ENCODE data around the gene TMPRSS3. TPM values are rescaled to one million over a fixed set of nuclear protein-coding genes. Genes with fewer than 3 reads are reported as not detected.

The TMPRSS3 gene
- total RNA-seq, 1 donor from 2014 or later, result 4.1 TPM

DNA sequence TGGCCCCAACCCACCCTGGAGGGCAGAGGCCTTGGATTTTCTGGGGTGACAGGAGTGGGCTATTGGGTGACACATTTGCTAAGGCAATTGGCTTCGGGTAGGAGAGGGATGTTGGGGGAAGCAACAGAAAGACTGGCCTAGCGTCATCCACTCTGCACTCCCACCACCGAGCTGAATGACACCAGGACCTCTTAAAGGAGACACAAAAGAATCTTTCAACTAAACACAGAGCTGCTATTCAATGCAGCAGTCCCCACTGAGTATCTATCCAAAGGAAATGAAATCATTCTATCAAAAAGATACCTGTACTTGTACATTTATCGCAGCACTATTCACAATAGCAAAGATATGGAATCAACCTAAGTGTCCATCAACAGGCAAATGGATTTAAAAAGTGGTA is 51.2 kb downstream of the TMPRSS3 start:
- Histone ChIP-seq H3K36me3 (ENCODE audit: control insufficient read depth, insufficient read depth, low read length) (no peaks in the 10 kb centered on the region), H3K4me3 (ENCODE audit: low read depth, low read length) (no peak overlapping the region), H3K27me3 (ENCODE audit: control insufficient read depth, insufficient read depth, low read length) (peaks cover 7% of the 10 kb centered on the region)
- no peak for DNase-seq (ENCODE audit: low read depth)
- TF ChIP-seq CTCF (IDR thresholded peaks at IDR 0.05; ENCODE audit: insufficient read depth, low read length, poor library complexity, severe bottlenecking), result no peak

DNA sequence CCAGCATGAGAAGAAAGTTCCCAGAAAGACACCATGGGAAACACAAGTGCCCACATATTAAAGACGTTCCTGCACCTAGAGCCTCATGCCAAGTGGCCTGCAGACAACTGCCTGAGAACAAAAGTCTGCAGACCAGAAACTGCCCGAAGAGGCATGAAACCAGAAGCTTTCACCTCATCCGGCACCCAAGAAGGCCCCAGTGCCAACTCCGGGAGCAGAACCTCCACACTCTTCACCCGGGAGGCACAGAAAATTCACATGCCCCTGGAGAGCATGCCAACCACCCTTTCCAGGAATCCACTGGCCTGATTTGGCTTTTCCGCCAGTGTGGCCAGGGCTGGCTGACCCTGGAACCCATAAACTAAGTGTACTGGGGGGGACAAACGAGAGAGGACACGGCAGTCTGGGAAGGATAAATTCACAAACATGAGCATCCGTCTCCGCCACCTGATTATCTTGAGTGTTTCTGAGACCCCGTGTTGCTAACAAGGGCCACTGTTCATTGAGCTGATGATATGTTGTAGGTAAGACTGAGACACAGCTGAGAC is 51.8 kb downstream of the TMPRSS3 start:
- TF ChIP-seq CTCF (IDR thresholded peaks at IDR 0.05; ENCODE audit: insufficient read depth, low read length, poor library complexity, severe bottlenecking), result no peak
- H3K27me3 ChIP-seq (ENCODE audit: control insufficient read depth, insufficient read depth, low read length), result peaks cover 4% of the 10 kb centered on the region
- no peaks in the 10 kb centered on the region for H3K36me3 ChIP-seq (ENCODE audit: control insufficient read depth, insufficient read depth, low read length)
- H3K4me3 ChIP-seq (ENCODE audit: low read depth, low read length), result no peak overlapping the region
- no peak for DNase-seq (ENCODE audit: low read depth)

- DNase-seq (ENCODE audit: low read depth), result no peak
- Histone ChIP-seq H3K4me3 (ENCODE audit: low read depth, low read length) (no peak overlapping the region), H3K36me3 (ENCODE audit: control insufficient read depth, insufficient read depth, low read length) (no peaks in the 10 kb centered on the region), H3K27me3 (ENCODE audit: control insufficient read depth, insufficient read depth, low read length) (peaks cover 4% of the 10 kb centered on the region)
- TF ChIP-seq CTCF (IDR thresholded peaks at IDR 0.05; ENCODE audit: insufficient read depth, low read length, poor library complexity, severe bottlenecking), result no peak
Measured at GRCh38 chr21:42343556-42343955, 52.3 kb downstream of the TMPRSS3 start.

GRCh38 chr21:42343101-42343500 is 52.8 kb downstream of the TMPRSS3 start:
- Histone ChIP-seq H3K4me3 (ENCODE audit: low read depth, low read length) (no peak overlapping the region), H3K36me3 (ENCODE audit: control insufficient read depth, insufficient read depth, low read length) (no peaks in the 10 kb centered on the region), H3K27me3 (ENCODE audit: control insufficient read depth, insufficient read depth, low read length) (peaks cover 4% of the 10 kb centered on the region)
- DNase-seq (ENCODE audit: low read depth), result no peak
- TF ChIP-seq CTCF (IDR thresholded peaks at IDR 0.05; ENCODE audit: insufficient read depth, low read length, poor library complexity, severe bottlenecking), result no peak

DNA sequence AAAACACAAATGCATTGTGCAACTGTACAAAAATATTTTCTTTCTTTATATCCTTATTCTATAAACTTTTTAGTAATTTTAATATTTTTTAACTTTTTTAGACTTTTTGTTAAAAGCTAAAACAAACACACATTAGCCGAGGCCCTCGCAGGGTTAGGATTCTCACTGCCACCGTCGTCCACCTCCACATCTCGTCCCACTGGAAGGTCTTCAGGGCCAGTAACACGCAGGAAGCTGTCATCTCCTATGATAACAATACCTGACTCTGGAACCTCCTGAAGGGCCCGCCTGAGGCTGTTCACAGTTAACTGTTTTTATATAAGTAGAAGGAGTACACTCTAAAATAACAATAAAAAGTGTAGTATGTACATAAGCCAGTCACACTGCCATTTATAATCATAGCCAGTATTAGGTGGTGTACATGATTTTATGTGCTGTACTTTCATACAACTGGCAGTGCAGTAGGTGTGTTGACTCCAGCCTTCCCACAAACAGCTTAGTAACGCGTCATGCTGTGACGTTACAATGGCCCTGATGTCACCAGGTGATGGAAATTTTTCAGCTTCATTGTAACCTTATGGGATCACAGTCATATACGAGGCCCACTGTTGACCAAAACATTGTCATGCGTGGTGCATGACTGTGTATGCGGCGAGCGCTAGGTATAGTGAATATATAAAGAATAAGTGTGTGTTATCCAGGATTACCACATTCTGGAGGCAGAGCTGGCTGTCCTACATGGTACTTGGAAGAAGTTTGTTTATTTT is 53.9 kb downstream of the TMPRSS3 start:
- Histone ChIP-seq H3K36me3 (ENCODE audit: control insufficient read depth, insufficient read depth, low read length) (no peaks in the 10 kb centered on the region), H3K4me3 (ENCODE audit: low read depth, low read length) (no peak overlapping the region), H3K27me3 (ENCODE audit: control insufficient read depth, insufficient read depth, low read length) (no peaks in the 10 kb centered on the region)
- TF ChIP-seq CTCF (IDR thresholded peaks at IDR 0.05; ENCODE audit: insufficient read depth, low read length, poor library complexity, severe bottlenecking), result no peak
- DNase-seq (ENCODE audit: low read depth), result no peak
